ENCODE results near the gene M1AP.

GRCh38 chr2:74546004-74546403 is 102.1 kb downstream of the M1AP start:
- TF ChIP-seq CTCF (IDR thresholded peaks at IDR 0.05) = no peak
- no peak for TF ChIP-seq POLR2A (IDR thresholded peaks at IDR 0.05)

All from Peyer's patch (tissue), 4 donors.